NCI-H446 treated with DMSO at 0.1 percent for 48 hours (cell line): Measurements from ENCODE around the gene SLC25A33.

Source experiments
- DNase-seq: peaks from one replicate; lab custom pipeline; 2025; lab: John Stamatoyannopoulos, UW

Gene SLC25A33

GRCh38 chr1:9600861-9601834, 61.9 kb downstream of the SLC25A33 start:
- no peak for DNase-seq

- no peak for DNase-seq
These were observed 62.9 kb downstream of the SLC25A33 start for GRCh38 chr1:9601942-9602793.

DNA sequence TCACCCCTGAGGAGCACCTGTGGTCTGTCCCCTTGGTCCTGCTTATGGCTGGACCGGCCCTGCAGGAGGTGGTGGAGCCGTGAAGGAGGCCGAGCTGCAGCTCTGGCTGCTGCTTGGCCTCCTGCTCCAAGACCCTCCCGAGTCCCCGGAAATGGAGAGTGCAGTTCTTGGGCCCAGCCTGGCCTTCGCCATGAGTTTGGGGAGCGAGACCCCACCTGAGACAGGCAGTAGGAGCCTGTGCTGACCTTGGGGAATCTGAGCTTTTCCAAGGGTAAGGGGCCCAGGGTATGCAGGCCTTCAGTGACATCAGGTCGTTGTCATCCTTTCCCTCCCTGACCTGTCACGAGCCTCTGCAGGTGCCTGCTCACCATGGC, 63.5 kb downstream of the SLC25A33 start:
- DNase-seq, result no peak

DNA sequence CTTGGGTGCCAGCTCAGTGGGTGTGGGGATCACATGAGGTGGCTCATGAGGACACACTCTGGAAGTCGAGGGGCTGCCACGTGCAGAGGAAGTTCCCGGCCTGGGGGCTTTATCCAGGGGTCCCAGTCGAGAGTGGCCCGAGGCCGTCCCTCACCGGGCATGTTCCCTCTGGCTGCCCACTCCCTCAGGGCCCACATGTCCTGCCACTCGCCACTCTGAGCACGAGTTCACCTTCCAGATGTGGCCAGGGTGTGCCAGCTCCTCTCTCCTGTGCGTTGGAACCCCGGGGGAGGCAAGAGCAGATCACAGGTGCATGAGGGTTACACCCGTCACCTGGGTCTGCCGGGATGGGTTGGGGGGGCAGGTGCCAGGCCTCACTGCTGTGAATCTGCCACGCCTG, 64.0 kb downstream of the SLC25A33 start:
- no peak for DNase-seq

DNA sequence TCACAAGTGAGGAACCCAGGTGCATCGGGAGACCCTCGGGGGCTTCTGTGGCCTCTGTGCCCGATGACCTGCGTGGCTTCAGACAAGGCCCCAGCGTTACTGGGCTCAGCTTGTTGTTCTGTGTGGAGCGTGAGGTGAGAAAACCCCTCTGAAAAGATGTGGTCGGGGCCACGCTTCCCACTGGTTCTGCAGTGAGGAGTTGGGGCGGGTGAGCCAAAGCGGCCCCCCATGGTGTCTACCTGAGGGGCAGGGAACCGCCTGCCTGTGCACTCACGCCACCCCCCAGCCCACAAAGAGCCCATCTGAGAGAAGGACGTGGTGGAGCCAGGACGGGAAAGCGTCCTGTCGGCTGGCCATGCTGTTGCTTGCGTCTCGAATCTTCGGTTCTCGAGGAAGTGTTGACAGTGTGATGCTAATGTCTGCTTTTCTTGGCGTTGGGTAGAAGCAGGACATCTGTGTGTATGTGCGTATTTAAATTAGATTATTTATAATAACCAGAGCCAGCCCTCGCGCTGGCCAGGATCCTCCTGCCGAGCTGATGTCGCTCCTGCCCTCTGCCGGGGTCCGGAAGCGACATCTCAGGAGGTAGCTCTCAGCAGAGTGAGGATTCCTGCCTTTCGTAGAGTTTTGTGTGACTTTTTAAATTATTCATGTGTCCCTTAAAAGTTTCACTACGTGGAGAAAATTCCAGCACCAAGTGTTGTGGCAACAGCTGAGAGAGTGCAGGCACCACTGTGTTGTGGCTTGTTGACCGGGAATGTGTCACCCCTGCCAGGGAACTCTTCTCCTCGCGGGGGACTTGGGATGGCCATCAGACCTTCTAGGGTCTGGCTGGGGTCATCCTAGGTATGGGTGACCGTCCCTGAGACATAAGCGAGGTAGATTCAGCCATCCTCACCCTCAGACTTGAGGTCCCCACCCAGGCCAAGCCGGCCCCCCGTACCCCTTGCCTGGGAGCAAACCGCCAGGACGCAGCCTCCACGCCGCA, 64.8 kb downstream of the SLC25A33 start:
- no peak for DNase-seq

DNA sequence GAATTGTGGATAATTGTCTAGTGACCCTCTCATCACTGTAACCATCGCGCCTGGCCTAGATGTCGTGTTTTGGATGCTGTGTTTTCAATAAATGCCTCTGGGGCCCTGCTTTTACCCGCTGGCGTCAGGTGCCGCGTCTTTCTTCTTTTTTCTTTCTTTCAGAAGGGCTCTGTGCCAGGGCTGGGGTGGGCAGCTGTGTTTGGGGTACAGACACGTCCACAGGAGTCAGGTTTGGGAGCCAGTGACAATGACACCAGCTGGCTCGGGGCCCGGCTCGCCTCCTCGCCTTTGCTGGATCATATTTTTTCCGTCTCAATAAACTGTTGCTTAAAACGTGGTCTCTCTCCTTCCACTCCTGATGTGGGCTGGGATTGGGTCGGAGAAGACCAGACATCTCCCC, 65.6 kb downstream of the SLC25A33 start:
- no peak for DNase-seq

DNA sequence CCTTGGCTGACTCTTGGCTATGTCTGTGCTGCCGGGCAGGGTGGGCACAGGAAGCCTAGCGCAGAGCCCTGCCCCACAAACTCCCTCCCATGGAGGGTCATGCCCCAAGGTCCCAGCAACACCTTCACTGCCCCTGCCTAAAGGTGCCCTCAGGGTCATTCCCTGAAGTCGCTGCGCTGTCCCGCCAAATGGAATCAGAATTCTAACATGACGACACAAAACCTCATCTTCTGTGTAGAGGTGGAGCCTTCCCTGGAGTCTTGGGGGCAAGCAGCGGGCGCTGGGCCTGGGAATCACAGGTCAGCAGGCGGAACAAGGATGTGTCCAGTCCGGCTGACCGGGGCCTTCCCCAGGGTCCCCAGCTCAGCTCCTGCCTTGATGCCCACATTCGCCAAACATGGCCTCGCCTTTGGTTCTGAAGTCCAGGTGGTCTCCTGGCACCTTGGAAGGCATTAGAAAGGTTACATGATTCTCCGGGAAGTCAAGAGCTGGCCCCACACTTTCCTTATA, 66.7 kb downstream of the SLC25A33 start:
- DNase-seq, result no peak

GRCh38 chr1:9606458-9606857, 67.2 kb downstream of the SLC25A33 start:
- DNase-seq, result no peak

DNA sequence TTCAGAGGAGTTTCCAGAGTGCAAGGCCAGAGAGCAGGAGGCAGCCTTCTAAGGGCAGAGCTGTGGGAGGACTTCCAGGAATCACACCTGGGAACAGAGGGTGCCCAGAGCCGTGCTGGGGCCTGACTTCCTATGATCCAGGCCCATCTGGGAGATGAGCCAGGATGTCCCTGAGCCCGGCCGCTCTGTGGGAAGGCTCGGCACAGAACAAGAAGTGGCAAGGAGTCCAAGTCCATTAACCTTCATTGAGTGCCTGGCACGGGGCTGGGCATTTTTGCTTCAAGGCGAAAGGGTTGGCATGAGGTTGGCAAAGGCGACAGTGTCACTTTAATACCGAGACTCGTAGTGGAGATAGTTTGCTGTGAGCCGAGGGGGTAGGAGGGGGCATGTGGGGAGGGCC, 67.7 kb downstream of the SLC25A33 start:
- DNase-seq, result no peak

DNA sequence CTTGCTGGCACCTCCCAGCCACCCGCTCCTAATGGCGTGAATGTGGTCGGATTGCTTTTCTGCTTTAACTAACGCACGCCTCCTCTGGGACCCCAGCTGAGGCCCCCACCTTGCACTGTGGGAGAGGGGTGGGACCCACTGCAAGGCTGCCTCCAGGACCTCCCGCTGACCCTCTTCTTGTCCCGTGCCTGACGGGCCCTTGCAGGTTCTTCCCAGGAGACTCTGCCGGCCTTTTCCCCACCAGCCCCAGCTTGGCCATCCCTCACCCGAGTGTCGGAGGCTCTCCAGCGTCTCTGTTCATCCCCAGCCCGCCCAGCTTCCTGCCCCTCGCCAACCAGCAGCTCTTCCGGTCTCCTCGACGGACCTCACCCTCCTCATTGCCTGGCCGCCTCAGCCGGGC, 68.1 kb downstream of the SLC25A33 start:
- DNase-seq, result no peak

GRCh38 chr1:9609998-9610397, 70.7 kb downstream of the SLC25A33 start:
- no peak for DNase-seq

DNA sequence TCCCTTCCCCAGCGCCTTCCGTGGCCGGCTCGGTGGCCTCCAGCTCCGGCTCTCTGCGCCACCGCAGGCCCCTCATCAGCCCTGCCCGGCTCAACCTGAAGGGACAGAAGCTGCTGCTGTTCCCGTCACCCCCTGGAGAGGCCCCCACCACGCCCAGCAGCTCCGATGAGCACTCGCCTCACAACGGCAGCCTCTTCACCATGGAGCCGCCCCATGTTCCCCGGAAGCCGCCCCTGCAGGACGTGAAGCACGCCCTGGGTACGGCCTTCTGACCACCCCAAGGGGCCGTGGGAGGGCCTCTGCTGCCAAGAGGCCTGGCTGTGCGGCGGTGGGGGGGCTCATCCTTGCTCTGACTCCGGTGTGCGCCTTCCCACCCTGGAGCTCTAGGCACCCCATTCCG, 71.3 kb downstream of the SLC25A33 start:
- no peak for DNase-seq

- no peak for DNase-seq
These were observed 72.5 kb downstream of the SLC25A33 start for GRCh38 chr1:9611716-9612115.

DNA sequence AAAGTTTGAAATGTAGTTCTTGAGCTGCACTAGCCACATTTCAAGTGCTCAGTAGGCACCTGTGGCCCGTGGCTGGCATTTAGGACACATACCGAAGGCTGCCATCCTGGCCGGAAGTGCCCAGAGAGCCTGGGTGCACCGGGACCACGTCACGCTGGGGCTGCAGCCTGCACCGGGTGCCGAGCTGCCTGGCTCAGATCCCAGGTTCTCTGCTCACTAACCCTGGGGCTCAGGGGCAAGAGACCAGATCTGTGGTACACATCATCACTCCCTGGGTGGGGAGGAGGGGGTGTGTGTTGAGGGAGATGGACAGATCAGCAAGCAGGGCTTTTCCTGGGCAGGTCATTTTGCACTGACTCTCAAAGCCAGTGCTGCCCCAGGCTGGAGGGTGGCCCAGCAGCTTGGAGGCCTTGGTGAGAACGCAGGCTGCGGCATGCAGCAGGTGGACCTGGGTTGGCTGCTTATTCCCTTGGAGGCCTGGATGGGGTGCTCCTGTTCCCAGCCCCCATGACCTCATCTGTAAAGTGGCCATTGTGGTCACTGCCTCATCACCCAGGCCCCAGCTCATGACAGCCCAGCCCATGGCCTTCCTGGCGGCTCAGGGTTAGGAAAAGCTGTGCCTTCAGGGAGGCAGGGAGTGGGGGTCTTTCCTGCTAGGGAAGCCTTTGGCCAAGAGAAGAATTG, 73.0 kb downstream of the SLC25A33 start:
- no peak for DNase-seq

GRCh38 chr1:9612871-9613624, 73.8 kb downstream of the SLC25A33 start:
- DNase-seq, result no peak

- no peak for DNase-seq
These were observed 74.5 kb downstream of the SLC25A33 start for GRCh38 chr1:9613625-9614299.

- no peak for DNase-seq
These were observed 76.2 kb downstream of the SLC25A33 start for GRCh38 chr1:9615316-9616063.

GRCh38 chr1:9618909-9619679, 79.8 kb downstream of the SLC25A33 start:
- no peak for DNase-seq
